ENCODE results near the gene ARHGAP42. TPM values are rescaled to one million over a fixed set of nuclear protein-coding genes. Genes with fewer than 3 reads are reported as not detected.
A peak's percentile ranks its signal among the peaks of the same experiment; 100 is the strongest.

ARHGAP42 gene
- total RNA-seq, 4 donors from 2014 or later = 7.6 to 22.2 (median 14.6) TPM

DNA sequence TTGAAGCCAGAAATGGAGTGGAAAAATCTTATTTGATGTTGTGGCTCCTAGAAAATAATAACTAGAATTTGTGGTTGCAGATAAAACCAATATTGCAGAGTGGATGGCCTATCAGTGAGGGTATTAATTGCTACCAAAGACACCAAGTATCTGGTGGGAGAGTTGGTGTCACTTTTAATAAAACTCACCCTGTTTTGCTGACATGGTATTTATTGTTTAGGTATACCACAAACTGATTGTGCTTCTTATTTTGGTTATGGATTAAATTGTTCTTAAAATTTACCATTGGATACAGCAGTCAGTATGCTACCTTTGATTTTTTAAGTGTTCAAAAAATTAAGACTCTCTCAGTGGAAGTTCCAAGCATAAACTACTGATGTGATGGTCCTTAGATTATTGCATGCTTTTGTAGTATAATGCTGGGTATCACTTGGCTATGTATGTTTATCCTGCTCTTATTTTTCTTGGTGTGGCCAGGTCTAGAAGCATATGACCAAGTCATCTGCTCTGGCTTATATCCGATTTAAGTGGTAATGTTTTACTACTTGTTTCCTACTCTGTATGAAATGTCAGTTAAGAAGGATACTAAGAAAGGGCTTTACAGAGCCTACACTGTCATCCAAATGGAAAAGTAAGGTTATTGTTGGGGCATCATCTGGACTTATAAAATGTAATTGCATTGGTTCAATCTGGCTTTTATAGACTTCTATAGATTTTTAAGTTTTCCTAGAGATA lies 101.6 kb downstream of the ARHGAP42 start:
- no peak overlapping the region for H3K4me3 ChIP-seq (ENCODE audit: low read depth, poor library complexity, severe bottlenecking)
- 70 to 75% methylated on average over 1 of the region's 1 CpG for WGBS, 2 donors
- intact Hi-C loops (cut with DNase I; ENCODE audit: low total_unique reads) = loop anchor here (1.0 kb wide), 1 partner anchor 27 kb away; no protein-coding TSS in a partner anchor
- DNase-seq (ENCODE audit: low spot score in 2 of 2) = no peak
- TF ChIP-seq POLR2A (IDR thresholded peaks at IDR 0.05) = no peak
- TF ChIP-seq, protein P1, sequence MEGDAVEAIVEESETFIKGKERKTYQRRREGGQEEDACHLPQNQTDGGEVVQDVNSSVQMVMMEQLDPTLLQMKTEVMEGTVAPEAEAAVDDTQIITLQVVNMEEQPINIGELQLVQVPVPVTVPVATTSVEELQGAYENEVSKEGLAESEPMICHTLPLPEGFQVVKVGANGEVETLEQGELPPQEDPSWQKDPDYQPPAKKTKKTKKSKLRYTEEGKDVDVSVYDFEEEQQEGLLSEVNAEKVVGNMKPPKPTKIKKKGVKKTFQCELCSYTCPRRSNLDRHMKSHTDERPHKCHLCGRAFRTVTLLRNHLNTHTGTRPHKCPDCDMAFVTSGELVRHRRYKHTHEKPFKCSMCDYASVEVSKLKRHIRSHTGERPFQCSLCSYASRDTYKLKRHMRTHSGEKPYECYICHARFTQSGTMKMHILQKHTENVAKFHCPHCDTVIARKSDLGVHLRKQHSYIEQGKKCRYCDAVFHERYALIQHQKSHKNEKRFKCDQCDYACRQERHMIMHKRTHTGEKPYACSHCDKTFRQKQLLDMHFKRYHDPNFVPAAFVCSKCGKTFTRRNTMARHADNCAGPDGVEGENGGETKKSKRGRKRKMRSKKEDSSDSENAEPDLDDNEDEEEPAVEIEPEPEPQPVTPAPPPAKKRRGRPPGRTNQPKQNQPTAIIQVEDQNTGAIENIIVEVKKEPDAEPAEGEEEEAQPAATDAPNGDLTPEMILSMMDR (IDR thresholded peaks at IDR 0.05) = no peak

DNA sequence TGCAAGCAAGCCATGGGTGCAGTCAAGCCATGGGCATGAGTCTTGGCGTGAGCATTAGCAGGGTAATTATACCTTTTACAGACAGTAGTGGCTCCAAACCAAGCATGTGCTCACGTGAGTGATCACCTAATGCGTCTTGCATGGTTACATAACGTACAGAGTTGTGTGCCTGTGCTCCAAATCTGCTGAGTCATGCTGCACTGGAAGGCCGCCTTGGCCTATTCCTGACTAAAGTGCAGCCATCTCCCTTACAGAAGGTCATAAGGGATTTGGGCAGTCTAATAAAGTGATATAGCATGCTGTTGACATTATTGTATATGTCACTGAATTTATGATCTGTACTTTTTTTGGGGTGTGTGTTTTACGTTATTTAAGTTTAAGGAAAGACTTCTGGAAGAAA lies 102.4 kb downstream of the ARHGAP42 start:
- H3K4me3 ChIP-seq (ENCODE audit: low read depth, poor library complexity, severe bottlenecking) = no peak overlapping the region
- WGBS, 2 donors = 52 to 65% methylated on average over 6 of the region's 6 CpGs
- intact Hi-C loops (cut with DNase I; ENCODE audit: low total_unique reads) = loop anchor here (1.0 kb wide), 1 partner anchor 28 kb away; no protein-coding TSS in a partner anchor
- DNase-seq (ENCODE audit: low spot score in 2 of 2) = peak in 1 of 2 donors; percentile 60
- TF ChIP-seq, protein P1 (IDR thresholded peaks at IDR 0.05) = no peak
- TF ChIP-seq POLR2A (IDR thresholded peaks at IDR 0.05) = no peak

DNA sequence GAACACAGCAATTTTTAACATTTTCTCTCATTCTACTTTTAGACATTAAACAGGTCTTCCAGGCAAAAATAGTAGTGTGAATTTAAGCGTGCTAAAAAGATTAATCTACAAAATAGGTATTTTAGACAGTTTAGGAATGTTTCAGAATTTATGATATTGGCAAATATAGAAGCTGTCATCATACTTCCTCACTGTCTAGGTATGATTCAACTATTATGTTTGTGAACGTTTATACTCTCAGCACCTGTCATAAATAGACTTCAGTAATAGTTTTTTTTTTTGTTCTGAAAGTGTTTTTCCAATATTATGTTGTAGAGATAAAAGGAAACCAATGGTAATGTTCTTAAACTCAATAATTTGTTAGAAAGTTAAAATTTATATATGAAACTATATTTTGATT lies 103.0 kb downstream of the ARHGAP42 start:
- intact Hi-C loops (cut with DNase I; ENCODE audit: low total_unique reads) = no loop called here
- 53 to 60% methylated on average over 2 of the region's 2 CpGs for WGBS, 2 donors
- TF ChIP-seq, protein P1 (IDR thresholded peaks at IDR 0.05) = no peak
- TF ChIP-seq POLR2A (IDR thresholded peaks at IDR 0.05) = no peak
- no peak for DNase-seq (ENCODE audit: low spot score in 2 of 2)
- H3K4me3 ChIP-seq (ENCODE audit: low read depth, poor library complexity, severe bottlenecking) = no peak overlapping the region

DNA sequence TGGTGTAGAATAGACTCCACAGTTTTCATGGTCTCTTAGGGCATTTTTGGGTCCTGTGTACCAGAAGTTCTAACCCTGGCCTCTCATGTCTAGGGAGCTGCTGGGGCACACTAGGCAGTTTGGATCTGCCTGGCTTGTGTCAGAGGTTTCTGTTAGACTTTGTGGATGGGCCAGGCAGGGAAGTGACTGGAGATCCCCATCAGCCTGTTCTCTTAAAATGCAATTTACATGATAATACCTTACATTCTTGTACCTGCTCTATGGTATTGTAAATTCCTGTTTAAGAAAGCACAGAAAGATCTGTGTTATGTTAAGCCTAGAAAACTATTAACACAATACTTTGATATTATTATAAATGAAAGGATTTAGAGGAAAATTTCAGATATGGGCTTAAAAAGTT lies 104.0 kb downstream of the ARHGAP42 start:
- no peak overlapping the region for H3K4me3 ChIP-seq (ENCODE audit: low read depth, poor library complexity, severe bottlenecking)
- TF ChIP-seq, protein P1 (IDR thresholded peaks at IDR 0.05) = no peak
- no peak for TF ChIP-seq POLR2A (IDR thresholded peaks at IDR 0.05)
- DNase-seq (ENCODE audit: low spot score in 2 of 2) = no peak
- intact Hi-C loops (cut with DNase I; ENCODE audit: low total_unique reads) = no loop called here

DNA sequence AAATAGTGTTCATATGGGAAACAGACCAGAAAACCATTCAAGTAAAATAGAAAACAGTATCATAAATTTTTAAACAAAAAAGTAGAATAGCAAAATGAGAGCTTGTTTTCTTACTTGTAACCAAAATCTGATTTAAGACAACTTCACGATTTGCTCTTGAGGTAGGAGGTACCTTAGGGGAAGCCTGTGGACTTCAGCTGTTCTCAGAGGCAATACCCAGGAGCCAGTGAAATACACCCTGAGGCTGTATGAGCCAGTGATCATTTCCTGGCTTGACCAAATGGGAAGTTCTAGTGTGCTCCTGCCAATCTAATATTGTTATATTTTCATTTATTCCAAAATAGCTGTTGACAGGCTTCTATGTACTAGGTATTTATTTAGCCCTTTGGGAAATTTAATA lies 104.8 kb downstream of the ARHGAP42 start:
- WGBS, 2 donors = 11 to 12% methylated on average over 1 of the region's 1 CpG
- H3K4me3 ChIP-seq (ENCODE audit: low read depth, poor library complexity, severe bottlenecking) = no peak overlapping the region
- intact Hi-C loops (cut with DNase I; ENCODE audit: low total_unique reads) = no loop called here
- TF ChIP-seq POLR2A (IDR thresholded peaks at IDR 0.05) = no peak
- TF ChIP-seq, protein P1 (IDR thresholded peaks at IDR 0.05) = no peak
- DNase-seq (ENCODE audit: low spot score in 2 of 2) = no peak

DNA sequence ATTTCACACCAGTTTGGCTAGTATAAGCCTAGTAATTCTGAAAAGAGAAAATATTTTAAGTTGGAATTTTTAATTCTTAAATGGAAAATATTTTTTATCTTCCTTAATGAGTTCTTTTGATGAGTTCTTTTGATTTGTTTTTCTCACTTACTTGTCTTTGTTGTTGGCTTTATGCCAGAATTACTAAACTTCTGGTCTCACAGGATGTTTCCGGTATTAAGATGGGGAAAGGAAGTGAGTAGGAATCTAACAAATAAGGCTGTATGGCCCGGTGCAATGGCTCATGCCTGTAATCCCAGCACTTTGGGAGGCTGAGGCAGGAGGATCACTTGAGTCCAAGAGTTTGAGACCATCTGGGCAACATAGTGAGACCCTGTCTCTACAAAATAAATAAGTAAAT lies 106.4 kb downstream of the ARHGAP42 start:
- DNase-seq (ENCODE audit: low spot score in 2 of 2) = no peak
- WGBS, 2 donors = 63 to 81% methylated on average over 2 of the region's 2 CpGs
- intact Hi-C loops (cut with DNase I; ENCODE audit: low total_unique reads) = no loop called here
- no peak overlapping the region for H3K4me3 ChIP-seq (ENCODE audit: low read depth, poor library complexity, severe bottlenecking)
- TF ChIP-seq, protein P1 (IDR thresholded peaks at IDR 0.05) = no peak
- TF ChIP-seq POLR2A (IDR thresholded peaks at IDR 0.05) = no peak
